Transverse colon (tissue), 4 donors: ENCODE results near the gene PKLR. TPM values are rescaled to one million over a fixed set of nuclear protein-coding genes. Genes with fewer than 3 reads are reported as not detected.

Source experiments
- DNase-seq: peaks from one replicate; pipeline ENCODE4 v3.0.0-alpha.2; 2019
- H3K27ac ChIP-seq, 4 donors: fragments of 200-600 bp; sonication (generic); 2 replicates each; pipeline ENCODE4 v1.5.1; 2016 to 2018; ENCODE audit warnings: inconsistent platforms in 4 of 4
- H3K27me3 ChIP-seq: fragments of 200-600 bp; sonication (generic); 2 replicates; pipeline ENCODE4 v1.5.1; 2017; ENCODE audit warnings: inconsistent platforms
- H3K36me3 ChIP-seq, 4 donors: fragments of 200-600 bp; sonication (generic); 2 replicates each; pipeline ENCODE4 v1.5.1; 2017 to 2019; ENCODE audit warnings: inconsistent platforms in 4 of 4
- H3K4me1 ChIP-seq, 4 donors: fragments of 200-600 bp; sonication (generic); 2 replicates each; pipeline ENCODE4 v1.5.1; 2017 to 2020; ENCODE audit warnings: inconsistent platforms in 4 of 4
- H3K4me3 ChIP-seq, 4 donors: fragments of 200-600 bp; sonication (generic); 1 replicate in 1 of 4; 2 replicates in 3 of 4; pipeline versions ENCODE4 v1.5.1 to v1.6.1; 2017 to 2019; ENCODE audit warnings: inconsistent platforms in 4 of 4
- H3K9me3 ChIP-seq, 2 donors: fragments of 200-600 bp; sonication (generic); 2 replicates each; pipeline ENCODE4 v1.5.1; 2017 to 2019; ENCODE audit warnings: inconsistent platforms in 2 of 2
- EP300 ChIP-seq: sonication (generic); formaldehyde crosslinking; IDR thresholded peaks from one replicate; pipeline ENCODE4 v1.6.1; 2017; ENCODE audit warnings: antibody characterized with exemption, low read depth
- POLR2A ChIP-seq: fragments of 450-650 bp; IDR thresholded peaks from one replicate; pipeline ENCODE4 v1.6.1; 2016; ENCODE audit warnings: antibody characterized with exemption, mild to moderate bottlenecking, moderate library complexity
- POLR2AphosphoS5 ChIP-seq, 3 donors: sonication (generic); formaldehyde crosslinking; IDR thresholded peaks; one replicate each; pipeline ENCODE4 v1.6.1; 2016; ENCODE audit warnings: antibody characterized with exemption in 3 of 3
- WGBS, 2 donors: methylation state at CpG; one replicate each; pipeline ENCODE4 v1.1.5; 2018; ENCODE audit warnings: low coverage in 1 of 2; 5-methylcytosine and 5-hydroxymethylcytosine counted together
- in situ Hi-C, 4 donors: fragments of 200-750 bp; cut with MboI; loops; one replicate each; pipeline versions ENCODE4 v1.15.0 to v1.15.1; 2017; ENCODE audit warnings: low sequenced_read_pairs in 3 of 4, low pct_ligation_motif_present in 1 of 4, low pct_unique_long_range_greater_than_20kb in 1 of 4
- intact Hi-C: fragments of 100-400 bp; cut with DNase I; formaldehyde crosslinking; loops from one replicate; pipeline ENCODE4 v1.15.1; 2023; ENCODE audit warnings: low total_unique reads
- total RNA-seq, 4 donors: library from RNA; depleted of rRNA; stranded (reverse); fragments of >200 nt; gene quantifications; one replicate each; pipeline ENCODE4 v1.1.0, GENCODE V29; 2016
- TF ChIP-seq, protein P1 (sequence below), 5 experiments: fragments of 200-600 bp in 3 of 5; fragments of 450-650 bp in 2 of 5; sonication (generic) in 3 of 5; IDR thresholded peaks; 1 replicate in 2 of 5; 2 replicates in 3 of 5; pipeline ENCODE4 v1.5.1; 2016 to 2017; ENCODE audit warnings: antibody characterized with exemption in 5 of 5, inconsistent platforms in 3 of 5, mild to moderate bottlenecking in 2 of 5, moderate library complexity in 1 of 5

The PKLR gene
- total RNA-seq, 4 donors from 2014 or later, result 0.40 to 5.6 (median 0.64) TPM; not detected in 1

DNA sequence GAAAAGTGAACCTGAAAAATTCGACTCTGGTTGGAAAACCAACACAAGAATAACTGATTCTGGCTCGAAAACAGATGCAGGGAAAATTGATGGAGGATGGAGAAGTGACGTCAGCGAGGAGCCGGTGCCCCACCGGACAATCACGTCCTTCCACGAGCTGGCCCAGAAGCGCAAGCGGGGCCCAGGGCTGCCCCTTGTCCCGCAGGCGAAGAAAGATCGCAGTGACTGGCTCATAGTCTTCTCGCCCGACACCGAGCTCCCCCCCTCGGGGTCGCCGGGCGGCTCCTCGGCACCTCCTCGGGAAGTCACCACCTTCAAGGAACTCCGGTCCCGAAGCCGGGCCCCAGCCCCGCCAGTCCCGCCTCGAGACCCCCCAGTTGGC, 21.3 kb upstream of the PKLR start:
- no peak for TF ChIP-seq EP300
- 1 to 8% methylated on average over 2 to 28 of the region's 28 CpGs for WGBS, 2 donors
- Histone ChIP-seq H3K9me3 (no peaks in the 10 kb centered on the region), H3K4me1 (peaks cover 14 to 48% (median 39%) of the 10 kb centered on the region in 4 donors), H3K27ac (peak overlapping the region; percentile 98 to 100 (median 100)), H3K4me3 (peak overlapping the region; percentile 71 to 90 (median 81)), H3K36me3 (no peaks in the 10 kb centered on the region), H3K27me3 (no peaks in the 10 kb centered on the region)
- intact Hi-C loops (loop anchor here (5.0 kb wide), 1 partner anchor 45 kb away; the partner anchor contains the start of gene HCN3), in situ Hi-C loops (loop anchor here (5.0 to 10.0 kb wide), 3 partner anchors 45 to 58 kb away; partner anchors contain the start of genes HCN3 (in 3 of the 4), CLK2 (in 2 of the 4) and SCAMP3 (in 1 of the 4))
- DNase-seq, result no peak

DNA sequence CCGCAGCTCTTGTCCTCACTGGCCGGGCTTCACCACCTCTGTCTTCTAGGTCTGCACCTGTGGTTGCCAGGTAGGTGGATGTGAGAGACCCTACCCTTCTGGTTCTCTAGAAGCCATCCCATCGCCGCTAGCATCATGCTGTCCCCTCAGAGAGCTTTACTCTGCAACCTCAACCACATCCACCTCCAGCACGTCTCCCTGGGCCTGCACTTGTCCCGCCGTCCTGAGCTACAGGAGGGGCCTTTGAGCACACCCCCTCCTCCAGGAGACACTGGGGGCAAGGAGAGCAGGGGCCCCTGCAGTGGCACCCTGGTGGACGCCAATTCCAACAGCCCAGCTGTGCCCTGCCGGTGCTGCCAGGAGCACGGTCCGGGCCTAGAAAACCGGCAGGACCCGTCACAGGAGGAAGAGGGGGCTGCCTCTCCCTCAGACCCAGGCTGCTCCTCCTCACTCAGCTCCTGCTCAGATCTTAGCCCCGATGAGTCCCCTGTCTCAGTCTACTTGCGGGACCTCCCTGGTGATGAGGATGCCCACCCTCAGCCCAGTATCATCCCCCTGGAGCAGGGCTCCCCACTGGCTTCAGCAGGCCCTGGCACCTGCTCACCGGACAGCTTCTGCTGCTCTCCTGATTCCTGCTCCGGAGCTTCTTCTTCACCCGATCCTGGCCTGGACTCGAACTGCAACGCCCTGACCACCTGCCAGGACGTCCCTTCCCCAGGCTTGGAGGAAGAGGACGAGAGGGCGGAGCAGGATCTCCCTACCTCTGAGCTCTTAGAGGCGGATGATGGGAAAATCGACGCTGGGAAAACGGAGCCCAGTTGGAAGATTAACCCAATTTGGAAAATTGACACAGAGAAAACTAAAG, 20.6 kb upstream of the PKLR start:
- H3K4me1 ChIP-seq, result peaks cover 14 to 50% (median 44%) of the 10 kb centered on the region in 4 donors

DNA sequence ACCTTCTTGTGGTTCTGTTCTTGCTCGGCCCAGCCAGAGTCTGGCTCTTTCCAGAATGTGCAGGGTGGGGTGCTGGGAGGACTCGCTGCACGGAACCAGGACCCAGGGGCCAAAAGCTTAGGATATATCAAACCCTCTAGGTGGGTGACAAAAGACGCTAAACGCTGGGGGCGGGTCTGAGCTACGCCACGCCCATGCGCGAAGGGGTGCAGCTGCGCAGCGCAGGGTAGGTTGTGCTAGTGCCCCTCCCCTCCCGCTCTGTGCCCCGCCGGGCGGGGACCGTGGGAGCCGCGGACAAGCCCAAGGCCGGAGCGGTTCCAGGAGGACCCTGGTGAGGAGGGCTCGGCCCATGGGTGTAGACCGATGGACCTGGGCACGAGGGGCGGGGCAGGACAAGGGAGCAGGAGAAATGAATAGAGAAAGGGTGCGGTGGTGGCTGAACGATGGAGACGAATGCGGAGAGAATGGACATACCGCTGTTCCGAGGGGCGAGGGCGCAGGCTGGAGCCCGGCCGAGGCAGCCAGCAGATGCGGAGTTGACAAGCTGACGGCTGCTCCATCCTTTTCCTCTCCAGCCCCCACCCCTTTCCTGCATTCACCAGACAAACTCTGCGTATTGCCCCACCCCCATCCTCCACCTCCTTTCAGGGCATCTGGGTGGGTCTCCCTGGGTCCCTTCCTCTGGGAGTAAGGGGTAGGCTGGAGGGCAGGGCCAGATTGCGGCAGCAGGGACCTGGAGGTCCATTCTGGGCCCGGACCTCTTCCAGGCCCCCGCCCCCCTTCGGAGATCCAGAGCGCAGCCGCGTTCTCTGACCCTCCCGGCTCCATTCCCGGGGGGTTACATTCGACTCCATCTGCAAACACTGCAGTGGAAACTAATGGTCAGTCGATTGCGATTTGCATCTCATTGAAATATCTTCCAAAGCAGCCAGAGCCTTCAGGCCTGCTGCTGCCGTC, 19.7 kb upstream of the PKLR start, which contains the start of gene RUSC1:
TSS of gene RUSC1 (plus strand) at position 234 of the 957 bp plus-strand sequence. CDS start 880 bp downstream, outside the sequence.
- Histone ChIP-seq H3K9me3 (no peaks in the 10 kb centered on the region), H3K27me3 (no peaks in the 10 kb centered on the region), H3K27ac (peak within 1 kb of the TSS; percentile 98 to 100 (median 100)), H3K4me1 (peaks cover 14 to 50% (median 40%) of the 10 kb centered on the region in 4 donors), H3K36me3 (no peaks in the 10 kb centered on the region), H3K4me3 (peak within 1 kb of the TSS; percentile 26 to 79 (median 57))
- peak; percentile 87 for DNase-seq
- WGBS, 2 donors, result 0 to 14% methylated on average over 4 to 48 of the region's 51 CpGs
- in situ Hi-C loops, result loop anchor here (5.0 to 10.0 kb wide), 3 partner anchors 44 to 56 kb away; partner anchors contain the start of genes HCN3 (in 3 of the 4), CLK2 (in 2 of the 4) and SCAMP3 (in 1 of the 4)
- TF ChIP-seq, protein P1, sequence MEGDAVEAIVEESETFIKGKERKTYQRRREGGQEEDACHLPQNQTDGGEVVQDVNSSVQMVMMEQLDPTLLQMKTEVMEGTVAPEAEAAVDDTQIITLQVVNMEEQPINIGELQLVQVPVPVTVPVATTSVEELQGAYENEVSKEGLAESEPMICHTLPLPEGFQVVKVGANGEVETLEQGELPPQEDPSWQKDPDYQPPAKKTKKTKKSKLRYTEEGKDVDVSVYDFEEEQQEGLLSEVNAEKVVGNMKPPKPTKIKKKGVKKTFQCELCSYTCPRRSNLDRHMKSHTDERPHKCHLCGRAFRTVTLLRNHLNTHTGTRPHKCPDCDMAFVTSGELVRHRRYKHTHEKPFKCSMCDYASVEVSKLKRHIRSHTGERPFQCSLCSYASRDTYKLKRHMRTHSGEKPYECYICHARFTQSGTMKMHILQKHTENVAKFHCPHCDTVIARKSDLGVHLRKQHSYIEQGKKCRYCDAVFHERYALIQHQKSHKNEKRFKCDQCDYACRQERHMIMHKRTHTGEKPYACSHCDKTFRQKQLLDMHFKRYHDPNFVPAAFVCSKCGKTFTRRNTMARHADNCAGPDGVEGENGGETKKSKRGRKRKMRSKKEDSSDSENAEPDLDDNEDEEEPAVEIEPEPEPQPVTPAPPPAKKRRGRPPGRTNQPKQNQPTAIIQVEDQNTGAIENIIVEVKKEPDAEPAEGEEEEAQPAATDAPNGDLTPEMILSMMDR (IDR thresholded peaks at IDR 0.05), result no peak
- TF ChIP-seq EP300, result no peak
- TF ChIP-seq POLR2A, result peak; percentile 57
- TF ChIP-seq POLR2AphosphoS5 (IDR thresholded peaks at IDR 0.05), result peak; percentile 69 to 71 (median 71)
- intact Hi-C loops, result loop anchor here (5.0 kb wide), 1 partner anchor 44 kb away; the partner anchor contains the start of gene HCN3

More for the DNA sequence above, 20.6 kb upstream of the PKLR start:
- Histone ChIP-seq H3K9me3 (no peaks in the 10 kb centered on the region), H3K27me3 (no peaks in the 10 kb centered on the region), H3K36me3 (no peaks in the 10 kb centered on the region), H3K4me3 (peak overlapping the region in 3 of 4 donors; percentile 71 to 90 (median 79)), H3K27ac (peak overlapping the region; percentile 98 to 100 (median 100))
- in situ Hi-C loops (loop anchor here (5.0 to 10.0 kb wide), 3 partner anchors 45 to 57 kb away; partner anchors contain the start of genes HCN3 (in 3 of the 4), CLK2 (in 2 of the 4) and SCAMP3 (in 1 of the 4)), intact Hi-C loops (loop anchor here (5.0 kb wide), 1 partner anchor 45 kb away; the partner anchor contains the start of gene HCN3)
- TF ChIP-seq POLR2A, result no peak
- DNase-seq, result no peak
- 56 to 73% methylated on average over 3 to 25 of the region's 27 CpGs for WGBS, 2 donors

DNA sequence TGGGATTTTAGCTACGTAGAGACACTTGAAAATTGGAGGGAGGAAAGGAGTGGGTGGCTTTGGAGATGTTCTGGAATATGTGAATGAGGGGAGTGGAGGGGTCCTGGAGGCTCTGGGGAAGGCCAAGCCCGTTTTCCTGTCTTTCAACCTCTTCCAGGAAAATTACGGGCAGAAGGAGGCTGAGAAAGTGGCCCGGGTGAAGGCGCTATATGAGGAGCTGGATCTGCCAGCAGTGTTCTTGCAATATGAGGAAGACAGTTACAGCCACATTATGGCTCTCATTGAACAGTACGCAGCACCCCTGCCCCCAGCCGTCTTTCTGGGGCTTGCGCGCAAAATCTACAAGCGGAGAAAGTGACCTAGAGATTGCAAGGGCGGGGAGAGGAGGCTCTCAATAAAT, 19.0 kb upstream of the PKLR start:
- Histone ChIP-seq H3K4me1 (peaks cover 9 to 43% (median 33%) of the 10 kb centered on the region in 4 donors), H3K4me3 (peak overlapping the region in 3 of 4 donors; percentile 26 to 79 (median 31)), H3K36me3 (no peaks in the 10 kb centered on the region), H3K9me3 (no peaks in the 10 kb centered on the region), H3K27me3 (no peaks in the 10 kb centered on the region), H3K27ac (peak overlapping the region; percentile 98 to 100 (median 100))
- intact Hi-C loops, result loop anchor here (5.0 kb wide), 1 partner anchor 43 kb away; the partner anchor contains the start of gene HCN3
- DNase-seq, result no peak
- TF ChIP-seq EP300 (no peak), POLR2A (no peak), POLR2AphosphoS5 (IDR thresholded peaks at IDR 0.05) (no peak)
- TF ChIP-seq, protein P1 (IDR thresholded peaks at IDR 0.05), result no peak
- in situ Hi-C loops, result loop anchor here (5.0 to 10.0 kb wide), 3 partner anchors 43 to 55 kb away; partner anchors contain the start of genes HCN3 (in 3 of the 4), CLK2 (in 2 of the 4) and SCAMP3 (in 1 of the 4)
- WGBS, 2 donors, result 32% methylated on average over 11 of the region's 11 CpGs; no CpG with 5 or more reads in 1 of the 2 donors
